AG20443 (cell line): Measurements from ENCODE around the gene ADAM23.

Experiments
- DNase-seq: peaks from one replicate; pipeline ENCODE4 v3.0.0; 2012; ENCODE audit warnings: low spot score, mixed read lengths

The ADAM23 gene

DNA sequence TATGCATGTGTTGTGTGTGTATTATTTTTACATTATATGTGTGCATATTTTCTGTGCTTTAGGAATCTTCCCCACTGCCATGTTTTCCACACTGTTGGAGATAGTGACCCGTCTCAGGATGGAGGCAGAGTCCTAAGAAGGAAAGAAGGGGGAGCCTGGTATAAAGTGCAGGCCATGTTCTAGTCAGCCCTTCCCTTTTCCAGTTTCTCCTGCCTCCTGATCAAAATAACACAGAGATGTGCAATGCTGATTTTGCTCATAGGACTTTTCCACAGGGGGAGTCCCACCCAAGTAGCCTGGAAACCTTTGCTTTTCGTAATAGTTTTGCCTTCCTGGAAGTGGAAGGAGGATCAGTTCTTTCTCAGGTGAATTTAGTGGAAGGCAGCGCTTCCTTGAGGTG, 126.1 kb downstream of the ADAM23 start:
- no peak for DNase-seq

DNA sequence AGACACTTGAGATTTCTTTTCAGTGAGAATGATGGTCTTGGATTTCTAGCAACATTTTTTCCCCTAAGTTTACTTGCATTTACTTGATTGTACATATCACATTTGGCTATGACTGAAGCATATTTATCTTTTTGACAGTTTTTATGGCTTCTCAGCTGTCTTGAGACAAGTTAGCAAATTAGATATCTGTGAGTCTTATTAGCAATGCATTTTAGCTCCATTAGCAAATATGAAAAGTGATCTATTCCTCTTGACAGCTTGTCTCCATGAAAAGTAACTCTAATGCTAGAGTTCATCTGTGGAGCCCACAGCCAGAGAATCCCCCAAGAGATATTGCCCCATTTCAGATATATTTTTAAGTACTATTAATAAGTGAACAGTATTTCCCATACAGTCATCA, 126.9 kb downstream of the ADAM23 start:
- DNase-seq, result no peak

DNA sequence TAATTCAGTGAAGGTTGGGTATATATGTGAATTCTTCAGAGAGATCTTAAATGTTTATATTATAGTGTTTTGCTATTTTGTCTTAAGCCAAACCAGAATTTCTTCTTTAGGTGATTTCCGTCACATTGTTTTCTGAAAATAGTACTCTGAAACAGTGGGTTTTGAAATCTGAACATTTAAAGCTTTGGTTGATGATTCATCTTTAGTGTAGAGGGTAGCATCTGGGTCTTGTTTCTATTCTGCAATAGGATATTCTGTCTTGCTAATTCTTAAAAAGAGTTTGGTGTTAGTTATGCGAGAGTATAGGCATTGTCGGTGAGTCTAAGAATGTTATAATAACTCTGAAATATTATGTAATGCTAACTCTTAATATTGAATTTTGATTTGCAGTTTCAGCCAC, 129.4 kb downstream of the ADAM23 start:
- no peak for DNase-seq

DNA sequence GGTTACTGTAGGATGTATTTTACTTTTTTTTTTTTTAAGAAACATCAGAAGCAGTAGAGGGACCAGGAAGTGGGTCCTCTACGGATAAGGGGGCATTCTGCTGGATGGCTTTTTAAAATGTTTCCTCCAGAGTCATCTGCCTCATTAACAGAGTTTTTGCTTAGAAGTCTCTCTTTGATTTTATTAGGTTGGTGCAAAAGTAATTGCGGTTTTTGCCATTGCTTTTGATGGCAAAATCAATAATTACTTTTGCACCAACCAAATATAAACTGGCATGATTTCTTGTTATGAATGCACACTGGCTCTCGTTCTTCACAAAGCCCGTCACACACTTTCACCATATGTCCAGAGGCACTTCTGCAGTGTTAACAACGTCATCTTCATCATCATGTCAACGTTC, 130.5 kb downstream of the ADAM23 start:
- DNase-seq, result no peak

DNA sequence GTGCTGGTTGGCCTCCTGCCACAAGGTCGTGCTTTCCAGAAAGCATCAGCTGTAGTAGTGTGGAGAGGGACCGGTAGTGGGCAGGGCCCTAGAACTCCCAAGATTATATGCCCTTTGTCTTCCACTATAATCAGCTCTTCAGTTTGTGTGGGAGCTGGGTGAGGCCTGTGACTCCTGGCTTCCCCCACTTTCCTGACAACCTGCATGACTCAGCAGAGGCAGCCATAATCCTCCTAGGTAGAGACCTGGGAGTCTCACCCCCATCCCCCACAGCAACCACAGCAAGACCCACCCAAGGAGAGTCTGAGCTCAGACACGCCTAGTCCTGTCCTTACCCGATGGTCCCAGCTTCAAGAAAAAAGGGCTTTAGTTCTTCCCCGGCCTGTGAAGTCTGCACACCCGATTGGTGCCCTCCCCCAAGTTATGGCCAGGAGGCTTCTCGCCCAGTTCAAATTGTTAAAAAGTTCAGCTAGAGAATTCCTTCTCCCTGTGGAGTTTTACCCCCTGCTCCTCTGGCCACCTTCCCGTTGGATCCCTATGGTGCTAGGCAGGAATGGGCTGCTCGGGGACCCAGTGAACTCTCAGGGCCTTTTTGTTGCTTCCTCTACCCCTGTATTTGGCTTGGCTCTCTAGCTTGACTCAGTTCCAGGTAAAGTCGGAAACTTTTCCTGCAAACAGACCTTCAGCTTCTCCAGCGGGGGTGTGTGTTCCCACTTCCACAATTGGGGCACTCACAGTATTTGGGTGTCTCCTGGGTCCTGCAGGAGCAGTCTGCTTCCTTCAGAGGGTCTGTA, 141.2 kb downstream of the ADAM23 start:
- no peak for DNase-seq

DNA sequence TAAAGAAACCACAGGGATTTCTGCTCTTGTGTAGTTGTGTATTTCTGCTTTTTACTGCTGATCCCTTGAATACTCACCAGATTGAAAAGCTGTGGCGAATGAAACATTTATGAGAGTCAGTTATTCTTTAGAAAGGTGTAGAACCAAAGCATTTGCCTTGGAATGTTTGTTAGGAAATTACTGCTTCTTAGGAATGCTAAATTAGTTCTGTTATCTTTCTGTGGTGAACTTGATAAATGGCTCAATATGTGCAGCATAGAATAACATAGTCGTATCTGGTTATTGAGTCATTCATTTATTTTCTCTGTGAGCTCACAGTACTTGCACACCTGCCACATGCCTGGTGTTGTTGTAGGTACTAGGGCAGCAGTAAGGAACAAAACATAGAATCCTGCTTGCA, 142.0 kb downstream of the ADAM23 start:
- DNase-seq, result no peak

DNA sequence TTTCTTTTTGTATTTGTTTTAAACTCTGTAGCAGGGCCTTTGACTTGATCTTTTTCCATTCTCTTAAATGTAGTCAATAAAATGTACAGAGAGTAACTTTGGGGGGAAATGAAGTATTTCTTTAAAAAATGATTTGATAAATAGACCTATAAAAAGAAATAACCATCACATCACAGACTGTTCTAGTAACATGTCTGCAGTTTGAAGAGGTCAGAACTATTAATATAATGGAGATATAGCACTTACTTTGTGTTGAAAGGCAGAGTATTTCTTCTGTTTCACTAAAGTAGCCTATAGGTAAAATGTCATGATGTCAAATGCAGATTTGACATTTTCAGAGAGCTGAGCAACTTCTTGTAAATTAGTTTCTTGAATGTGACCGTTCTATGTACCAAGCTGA, 143.3 kb downstream of the ADAM23 start:
- DNase-seq, result no peak

DNA sequence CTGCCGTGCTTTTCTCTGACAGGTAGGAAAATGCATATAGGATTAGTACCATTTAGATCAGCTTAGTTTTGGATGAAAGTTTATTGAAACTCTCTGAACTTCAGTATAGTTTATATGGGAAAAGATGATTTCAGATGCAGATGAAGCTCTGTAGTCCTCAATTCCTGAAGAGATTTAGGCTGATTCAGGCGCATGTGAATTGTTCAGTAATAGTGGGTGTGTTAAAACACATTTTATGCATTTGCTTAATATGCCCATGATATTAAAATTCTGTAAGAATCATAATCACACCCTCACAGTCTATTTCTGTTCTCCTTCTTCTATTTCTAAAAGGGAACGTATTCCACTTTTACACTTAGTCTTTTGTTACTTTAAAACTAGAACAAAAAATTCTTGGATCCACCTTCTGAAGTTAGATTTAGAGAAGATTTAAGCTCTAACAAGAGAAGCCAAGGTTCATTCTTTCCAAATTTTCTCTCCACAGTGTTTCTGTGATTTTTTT, 154.4 kb downstream of the ADAM23 start:
- DNase-seq, result no peak

DNA sequence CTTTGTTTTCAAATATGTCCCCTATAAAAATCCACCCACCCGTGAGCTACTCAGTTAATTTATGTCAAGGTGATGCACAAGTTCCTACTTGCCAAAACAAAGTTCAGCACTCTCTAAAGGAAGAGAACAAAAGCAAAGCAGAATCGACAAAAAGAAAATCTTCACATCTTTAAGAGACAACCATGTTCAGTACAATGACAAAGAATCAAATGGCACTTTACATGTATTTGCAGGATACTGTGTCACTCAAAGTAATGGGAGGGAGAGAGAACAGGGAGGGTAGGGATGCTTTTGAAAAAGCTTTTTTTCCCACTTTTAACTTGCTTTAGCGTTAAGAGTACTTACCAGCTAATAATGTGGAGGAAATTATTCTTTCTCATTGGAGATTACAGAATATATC, 159.9 kb downstream of the ADAM23 start:
- no peak for DNase-seq

DNA sequence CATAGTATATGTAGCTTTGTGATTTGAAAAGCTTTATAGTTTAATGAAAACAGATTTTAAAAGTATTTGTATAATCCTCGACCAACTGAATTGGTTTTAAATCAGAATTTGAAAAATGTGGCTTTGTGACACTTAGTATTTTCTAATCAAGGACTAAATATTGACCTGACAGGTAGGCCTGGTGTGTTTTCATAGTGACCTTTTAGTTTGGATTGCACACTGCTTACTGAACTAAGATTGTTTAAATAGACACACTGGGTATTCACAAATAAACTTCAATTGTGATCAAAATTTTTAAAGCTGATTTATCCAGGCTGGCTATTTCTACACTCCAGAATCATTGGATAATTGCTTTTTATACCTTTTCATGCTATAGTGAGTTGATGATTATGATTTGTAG, 167.1 kb downstream of the ADAM23 start:
- DNase-seq, result no peak

DNA sequence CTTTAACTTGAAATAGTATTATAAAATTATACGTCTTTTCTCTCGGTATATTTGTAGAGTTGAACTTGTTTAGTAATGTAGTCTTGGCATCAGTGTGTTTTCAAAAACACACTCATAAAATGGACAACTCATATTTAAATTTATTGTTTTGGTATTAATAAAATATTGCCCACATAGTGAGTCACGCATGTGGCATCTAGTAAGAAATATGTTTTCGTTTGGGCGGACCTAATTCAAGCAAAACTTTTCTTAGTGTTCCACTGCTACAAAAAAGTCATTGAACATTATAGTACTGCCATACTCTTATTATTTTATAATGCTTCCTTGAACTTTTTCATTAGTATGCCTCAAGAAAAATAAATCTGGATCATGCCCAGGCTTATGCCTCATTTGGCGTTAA, 167.9 kb downstream of the ADAM23 start:
- DNase-seq, result no peak

DNA sequence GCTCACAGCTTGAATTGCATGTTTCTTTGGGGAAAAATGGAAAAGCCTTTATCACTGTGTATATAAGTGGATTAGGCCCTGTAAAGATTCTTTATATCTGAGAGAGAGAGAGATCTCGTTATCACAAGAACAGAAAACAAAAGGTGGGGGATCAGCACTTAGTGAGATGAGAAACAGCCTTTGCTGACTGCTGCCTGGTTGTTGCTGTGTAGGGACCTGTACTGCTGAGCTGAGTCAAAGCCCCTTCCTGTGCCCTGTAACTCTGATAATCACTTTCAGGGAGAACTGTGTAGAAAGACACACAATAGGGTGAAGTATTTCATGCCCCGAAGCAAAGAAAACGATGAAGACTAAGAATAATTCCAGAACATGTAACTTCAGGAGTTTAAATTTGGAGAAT, 168.4 kb downstream of the ADAM23 start:
- no peak for DNase-seq

DNA sequence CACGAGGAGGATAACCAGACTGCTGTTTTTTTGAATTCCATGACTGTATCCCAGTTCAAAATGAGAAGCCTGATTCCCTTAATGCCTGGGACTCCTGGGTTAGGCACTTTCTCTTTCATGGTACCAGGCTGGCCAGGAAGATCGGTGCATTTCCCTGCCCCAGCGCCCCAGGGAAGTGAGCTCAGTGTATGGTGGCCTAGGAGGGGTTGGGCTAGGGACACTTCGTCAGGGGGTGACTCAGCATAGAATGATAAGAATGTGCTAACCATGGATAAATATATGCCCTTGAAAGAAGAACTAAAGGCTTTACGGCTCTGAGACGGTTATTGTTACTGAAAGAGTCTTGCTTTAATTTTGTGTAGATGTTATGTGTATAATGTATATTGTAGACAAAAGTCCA, 171.5 kb downstream of the ADAM23 start:
- peak; percentile 29 for DNase-seq

DNA sequence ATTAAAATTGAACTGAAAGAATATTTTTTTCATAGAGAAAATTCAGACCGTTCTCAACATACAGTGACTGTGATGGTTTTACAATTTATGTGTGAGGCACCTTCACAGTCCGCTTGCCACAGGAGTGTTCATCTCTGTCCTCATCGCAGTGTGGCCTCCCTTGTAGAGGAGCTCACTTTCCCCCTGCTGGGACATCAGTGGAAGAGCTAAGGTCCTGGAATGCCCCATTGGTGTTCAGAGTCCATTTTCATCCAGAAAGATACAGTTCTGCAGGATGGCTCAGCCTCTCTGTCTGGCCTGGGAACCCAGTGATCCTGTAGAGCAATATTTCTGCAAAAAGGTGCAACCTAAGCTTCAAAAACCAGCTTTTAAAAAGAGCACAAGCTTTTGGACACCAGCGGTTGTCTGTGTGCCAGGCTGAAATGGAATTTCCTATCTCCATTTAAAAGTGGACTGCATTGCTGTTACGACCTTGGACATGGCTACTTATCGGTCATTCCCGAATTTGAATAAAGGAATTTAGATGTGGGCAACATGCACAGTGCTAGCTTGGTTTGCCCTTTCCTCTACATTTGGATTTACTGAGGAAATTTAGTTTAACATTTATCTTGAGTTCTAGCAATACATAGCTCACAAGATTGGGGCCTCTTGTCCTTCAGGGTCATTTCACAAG, 172.2 kb downstream of the ADAM23 start:
- no peak for DNase-seq

DNA sequence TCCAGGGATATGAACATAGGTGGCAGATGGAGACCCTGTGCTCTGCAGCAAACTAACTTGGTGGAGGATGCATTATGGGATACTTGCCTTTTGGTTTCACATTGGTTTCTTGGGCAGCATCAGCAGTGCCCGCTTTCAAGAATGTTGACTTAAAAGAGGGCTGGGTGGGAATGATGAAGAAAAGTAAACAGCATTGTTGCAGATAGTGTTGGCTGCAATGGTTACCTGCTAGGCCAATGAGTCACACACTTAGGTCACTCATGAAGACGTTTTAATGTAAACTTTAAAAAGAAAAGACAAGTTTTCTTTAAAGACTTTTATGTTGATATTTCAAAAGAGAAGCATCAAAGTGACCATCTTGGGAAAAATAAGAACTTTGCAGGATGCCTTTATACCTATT, 172.8 kb downstream of the ADAM23 start:
- DNase-seq, result no peak

DNA sequence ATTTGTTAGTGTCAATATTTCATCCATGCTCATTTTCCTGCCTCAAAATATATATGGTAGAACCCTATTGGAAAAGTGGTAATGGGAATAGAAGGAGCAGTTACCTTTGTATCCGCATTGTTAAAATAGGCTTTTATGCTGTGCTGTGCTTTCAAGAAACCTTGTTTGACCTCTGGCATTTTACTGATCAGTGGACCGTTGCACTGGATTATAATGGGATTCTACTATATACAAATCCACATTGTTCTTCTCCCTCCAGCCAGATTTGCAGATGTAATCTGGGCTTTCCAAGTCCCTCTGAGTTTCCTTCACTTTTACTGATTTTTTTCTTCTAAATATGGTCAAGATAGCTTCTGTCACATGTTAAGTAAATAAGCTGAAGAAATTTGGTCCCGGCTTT, 175.7 kb downstream of the ADAM23 start:
- DNase-seq, result no peak

DNA sequence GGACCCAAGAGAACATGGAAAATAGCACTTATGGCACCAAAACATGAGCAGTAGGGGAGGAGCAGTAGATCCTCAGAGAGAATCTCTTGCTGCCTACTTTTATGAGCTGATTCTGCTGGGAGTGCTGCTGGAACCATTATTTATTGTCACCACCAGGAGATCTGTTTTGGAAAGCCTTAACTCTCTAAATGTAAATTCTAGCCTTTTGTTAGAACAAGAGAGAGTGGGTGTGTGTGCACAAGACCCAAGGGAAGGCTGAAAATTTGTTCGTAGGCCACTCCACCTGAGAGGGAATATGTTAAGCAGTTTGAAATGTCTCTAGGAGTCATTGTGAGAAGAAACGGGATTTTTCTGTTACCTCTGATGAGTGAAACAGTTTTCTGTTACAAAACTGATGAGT, 182.8 kb downstream of the ADAM23 start:
- DNase-seq, result no peak

DNA sequence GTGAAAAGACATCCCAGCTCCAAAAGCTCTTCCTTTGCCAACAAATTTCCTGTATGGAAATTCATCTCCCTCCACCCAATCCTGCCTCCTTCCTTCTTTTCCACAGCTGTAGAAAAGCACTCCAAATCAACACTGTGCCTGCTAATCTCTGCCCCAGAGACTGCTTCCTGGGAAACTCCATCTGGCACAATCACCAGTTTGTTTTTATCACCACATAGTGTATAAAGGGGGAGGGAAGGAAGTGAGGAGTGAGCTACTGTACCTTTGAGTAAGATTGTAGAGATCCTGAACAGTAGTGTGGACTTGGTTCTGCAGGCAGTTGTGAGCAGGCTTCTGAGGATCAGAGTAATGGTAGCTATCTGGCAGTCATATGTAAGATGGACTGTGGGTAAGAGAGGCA, 184.3 kb downstream of the ADAM23 start:
- no peak for DNase-seq

DNA sequence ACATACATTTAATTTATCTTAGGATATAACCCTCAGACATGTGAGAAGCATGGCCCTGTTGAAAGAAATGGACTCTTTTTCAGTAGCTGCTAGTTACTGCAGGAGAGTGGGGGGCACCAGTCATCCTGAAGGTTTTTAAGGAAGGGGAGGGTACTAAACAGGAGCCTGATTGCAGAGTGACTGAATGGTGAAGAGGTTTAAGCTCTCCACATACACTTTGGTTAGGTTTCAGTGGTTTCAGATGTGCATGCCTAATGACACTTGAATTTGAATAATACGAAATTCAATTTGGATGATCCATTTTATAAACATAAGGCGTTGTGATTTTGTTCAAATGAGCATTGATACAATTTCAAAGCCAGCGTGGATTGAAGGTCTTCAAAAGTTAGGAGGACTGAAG, 188.0 kb downstream of the ADAM23 start:
- DNase-seq, result no peak

DNA sequence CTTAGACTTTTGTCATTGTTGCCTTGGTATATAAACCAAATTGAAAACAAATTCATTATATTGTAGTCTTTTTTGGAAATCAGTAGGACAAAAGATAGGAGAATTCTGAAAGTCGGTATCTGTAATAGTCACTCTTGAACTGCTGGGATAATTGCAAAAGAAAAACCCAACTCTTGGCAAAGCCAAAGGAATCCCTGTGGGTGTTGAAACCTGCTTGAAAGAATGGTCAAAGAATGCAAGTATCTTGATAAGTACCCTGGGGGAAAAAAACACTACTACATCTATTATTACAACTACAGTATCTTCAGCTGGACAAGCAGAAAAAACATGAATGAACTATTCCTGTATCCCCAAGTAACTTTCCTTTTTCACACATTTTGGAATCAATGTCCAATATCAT, 191.7 kb downstream of the ADAM23 start:
- DNase-seq, result no peak

DNA sequence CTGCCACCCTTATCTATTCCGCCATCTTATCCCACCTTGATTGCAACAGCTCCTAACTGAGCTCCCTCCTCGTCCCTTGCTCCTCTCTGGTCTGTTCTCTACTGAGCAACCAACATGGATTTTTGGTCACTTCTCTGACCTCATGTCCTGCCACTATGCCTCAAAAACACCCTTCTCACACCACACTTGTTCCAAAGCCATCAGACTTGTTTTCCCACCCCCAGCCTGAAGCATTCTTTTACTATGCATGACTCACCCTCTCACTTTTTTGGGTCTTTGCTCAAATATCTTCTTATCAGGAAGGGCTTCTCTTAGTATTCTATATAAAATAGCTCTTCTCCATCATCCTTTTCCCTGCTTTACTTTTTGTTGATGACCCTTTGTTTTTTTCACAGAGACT, 196.3 kb downstream of the ADAM23 start:
- DNase-seq, result no peak

DNA sequence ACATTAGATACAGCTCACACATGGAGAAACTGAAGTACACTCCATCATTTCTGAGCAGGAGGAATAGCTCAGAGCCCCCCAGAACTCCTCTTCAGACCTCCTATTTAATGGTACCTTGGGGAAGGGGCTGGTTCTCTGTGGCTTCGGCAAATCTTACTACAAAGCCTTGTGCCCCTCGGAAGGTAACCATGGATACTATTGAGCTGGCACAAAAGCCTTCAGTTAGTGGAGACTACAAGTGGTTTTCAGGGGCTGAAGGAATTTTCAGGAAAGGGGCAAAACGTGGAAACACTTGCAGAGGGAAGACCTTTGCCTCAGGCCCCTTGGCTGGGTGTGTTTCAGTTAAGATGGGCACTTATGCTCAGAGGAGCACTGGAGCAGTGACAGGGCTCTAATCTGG, 197.9 kb downstream of the ADAM23 start:
- DNase-seq, result no peak

DNA sequence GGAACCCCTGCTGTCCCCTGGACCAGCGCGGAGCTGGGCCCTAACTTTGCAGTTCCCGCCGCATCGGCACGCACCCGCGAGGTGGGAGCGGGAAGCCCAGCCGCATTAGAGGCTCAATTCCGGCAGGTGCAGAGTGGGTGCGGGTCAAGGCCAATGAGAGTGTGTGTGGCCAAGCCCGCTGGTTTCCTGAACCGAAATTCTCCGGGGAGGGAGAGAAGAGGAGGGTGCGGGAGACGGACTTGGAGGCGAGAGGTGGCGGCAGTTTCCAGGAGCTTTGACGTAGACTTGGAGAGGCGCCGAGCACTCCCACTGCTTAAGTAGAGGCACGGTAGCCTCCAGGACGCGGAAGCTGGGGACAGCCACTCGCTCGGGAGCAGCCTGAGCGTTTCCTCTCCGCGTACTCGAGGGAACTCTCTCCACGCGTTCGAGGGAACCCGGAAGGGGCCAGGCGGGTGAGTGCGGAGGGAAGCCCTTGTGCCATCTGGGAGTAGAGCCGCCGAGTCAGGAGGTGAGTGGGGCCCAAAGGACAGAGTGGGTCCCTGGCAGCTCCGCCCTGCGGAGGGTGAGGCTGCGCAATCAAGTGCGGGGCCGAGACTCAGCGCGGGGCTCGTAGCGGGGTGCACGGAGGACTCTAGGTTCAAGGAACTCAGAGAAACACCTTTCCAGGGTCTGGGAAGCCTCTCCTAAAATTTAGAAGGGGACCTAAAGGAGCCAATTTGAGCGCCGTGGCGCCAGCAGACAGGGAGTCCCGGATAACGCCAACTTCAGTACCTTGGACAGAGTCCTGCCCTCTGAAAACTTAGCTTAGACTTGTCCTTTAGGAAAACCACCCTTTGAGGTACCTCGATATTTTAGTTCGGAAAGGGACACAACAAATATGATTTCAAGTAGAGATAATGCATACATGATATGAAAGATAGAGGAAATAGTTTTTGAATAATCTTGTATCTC, 199.0 kb downstream of the ADAM23 start, which contains the start of gene FAM237A:
Gene FAM237A, plus strand, starts transcription at position 413 of the 951 bp plus-strand sequence. CDS start 1,750 bp downstream, outside the sequence.
- peak; percentile 80 for DNase-seq
